Esophagus (tissue), 2 donors: ENCODE measurements around the gene ADCY4. TPM values are rescaled to one million over a fixed set of nuclear protein-coding genes. Genes with fewer than 3 reads are reported as not detected.
"Not testable (repeated sequence)": the region's sequence is repeated elsewhere in the genome, so short reads cannot be mapped to it uniquely, and the experiment has no call there.

Source experiments
- H3K27ac ChIP-seq, 2 donors: one replicate each; pipeline ENCODE4 v1.5.1; 2013; ENCODE audit warnings: low read depth in 2 of 2, mild to moderate bottlenecking in 2 of 2, inconsistent platforms in 1 of 2, low read length in 1 of 2, moderate library complexity in 1 of 2
- H3K27me3 ChIP-seq, 2 donors: one replicate each; pipeline ENCODE4 v1.6.1; 2013; ENCODE audit warnings: low read length in 2 of 2, control low read depth in 1 of 2, mild to moderate bottlenecking in 1 of 2; ENCODE audit not compliant: insufficient read depth in 2 of 2, control insufficient read depth in 1 of 2
- H3K36me3 ChIP-seq, 2 donors: one replicate each; pipeline ENCODE4 v1.6.1; 2013; ENCODE audit warnings: low read length in 1 of 2; ENCODE audit not compliant: control insufficient read depth in 2 of 2, insufficient read depth in 2 of 2
- H3K4me1 ChIP-seq, 2 donors: one replicate each; pipeline ENCODE4 v1.6.1; 2013; ENCODE audit warnings: low read length in 1 of 2; ENCODE audit not compliant: control insufficient read depth in 2 of 2, insufficient read depth in 2 of 2
- H3K4me3 ChIP-seq, 2 donors: one replicate each; pipeline ENCODE4 v1.5.1; 2013; ENCODE audit warnings: low read length in 2 of 2, mild to moderate bottlenecking in 2 of 2, low read depth in 1 of 2, moderate library complexity in 1 of 2
- H3K9me3 ChIP-seq, 2 donors: one replicate each; pipeline ENCODE4 v1.6.1; 2013; ENCODE audit warnings: mild to moderate bottlenecking in 2 of 2, low read depth in 1 of 2, low read length in 1 of 2, moderate library complexity in 1 of 2; ENCODE audit not compliant: control insufficient read depth in 2 of 2, insufficient read depth in 1 of 2
- WGBS, 2 donors: extraction: QIAGEN DNeasy Blood & Tissue Kit; methylation state at CpG; one replicate each; pipeline ENCODE4 v1.1.7; 2013; 5-methylcytosine and 5-hydroxymethylcytosine counted together
- polyA plus RNA-seq, 2 donors: library from polyadenylated mRNA; stranded (reverse); fragments of 200-250 nt; gene quantifications; one replicate each; pipeline ENCODE4 v1.2.3, GENCODE V29; 2013
- donor health status: healthy with polysubstance abuse.
- donor health status: Bipolar disorder and iron deficiency.

The ADCY4 gene
- polyA plus RNA-seq, 2 donors, result 10.2 to 23.3 TPM

DNA sequence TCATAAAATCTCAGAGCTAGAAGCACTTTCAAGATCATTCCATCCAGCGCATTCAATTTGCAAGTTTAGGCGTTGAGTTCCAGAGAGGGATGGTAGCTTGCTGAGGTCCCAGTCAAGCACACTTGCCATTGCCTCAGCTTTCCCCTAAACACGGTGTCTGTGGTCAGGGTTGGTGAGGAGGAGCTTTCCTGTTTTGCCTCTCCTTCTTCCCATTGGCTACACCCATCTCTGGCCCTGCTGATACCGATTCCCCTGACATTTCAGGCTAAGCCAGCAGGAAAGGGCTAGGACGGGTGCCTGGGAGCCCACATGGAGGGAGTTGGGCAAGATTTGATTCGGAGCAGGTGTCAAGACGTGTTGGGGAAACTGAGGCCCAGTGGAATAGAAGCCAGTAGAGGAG, 42.3 kb upstream of the ADCY4 start:
- no peak overlapping the region for H3K4me3 ChIP-seq
- WGBS, 2 donors, result 84 to 85% methylated on average over 7 of the region's 7 CpGs
- peaks cover 3 to 9% of the 10 kb centered on the region in 2 donors for H3K4me1 ChIP-seq
- H3K36me3 ChIP-seq, result peaks cover 0 to 2% of the 10 kb centered on the region in 2 donors
- H3K27ac ChIP-seq, result no peak overlapping the region
- no peaks in the 10 kb centered on the region for H3K27me3 ChIP-seq
- no peaks in the 10 kb centered on the region for H3K9me3 ChIP-seq

DNA sequence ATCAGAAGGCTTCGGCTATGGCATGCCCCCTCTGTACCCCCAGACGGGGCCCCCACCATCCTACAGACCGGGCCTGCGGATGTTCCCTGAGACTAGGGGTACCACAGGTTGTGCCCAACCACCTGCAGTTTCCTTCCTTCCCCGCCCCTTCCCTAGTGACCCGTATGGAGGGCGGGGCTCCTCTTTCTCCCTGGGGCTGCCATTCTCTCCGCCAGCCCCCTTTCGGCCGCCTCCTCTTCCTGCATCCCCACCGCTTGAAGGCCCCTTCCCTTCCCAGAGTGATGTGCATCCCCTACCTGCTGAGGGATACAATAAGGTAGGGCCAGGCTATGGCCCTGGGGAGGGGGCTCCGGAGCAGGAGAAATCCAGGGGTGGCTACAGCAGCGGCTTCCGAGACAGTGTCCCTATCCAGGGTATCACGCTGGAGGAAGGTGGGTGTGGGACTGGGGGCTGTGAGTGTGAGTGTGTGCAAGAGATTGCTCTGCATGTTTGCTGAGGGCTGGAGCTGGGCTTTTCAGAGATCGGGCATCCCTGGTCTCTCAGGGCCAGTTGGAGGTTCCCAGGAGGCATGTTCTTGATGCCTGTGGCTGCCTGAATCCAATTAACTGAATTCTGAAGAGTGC, 41.7 kb upstream of the ADCY4 start:
- peaks cover 3 to 9% of the 10 kb centered on the region in 2 donors for H3K4me1 ChIP-seq
- H3K9me3 ChIP-seq, result no peaks in the 10 kb centered on the region
- H3K27me3 ChIP-seq, result no peaks in the 10 kb centered on the region
- H3K36me3 ChIP-seq, result peaks cover 0 to 2% of the 10 kb centered on the region in 2 donors
- WGBS, 2 donors, result 75 to 79% methylated on average over 16 of the region's 16 CpGs
- no peak overlapping the region for H3K27ac ChIP-seq
- H3K4me3 ChIP-seq, result no peak overlapping the region

DNA sequence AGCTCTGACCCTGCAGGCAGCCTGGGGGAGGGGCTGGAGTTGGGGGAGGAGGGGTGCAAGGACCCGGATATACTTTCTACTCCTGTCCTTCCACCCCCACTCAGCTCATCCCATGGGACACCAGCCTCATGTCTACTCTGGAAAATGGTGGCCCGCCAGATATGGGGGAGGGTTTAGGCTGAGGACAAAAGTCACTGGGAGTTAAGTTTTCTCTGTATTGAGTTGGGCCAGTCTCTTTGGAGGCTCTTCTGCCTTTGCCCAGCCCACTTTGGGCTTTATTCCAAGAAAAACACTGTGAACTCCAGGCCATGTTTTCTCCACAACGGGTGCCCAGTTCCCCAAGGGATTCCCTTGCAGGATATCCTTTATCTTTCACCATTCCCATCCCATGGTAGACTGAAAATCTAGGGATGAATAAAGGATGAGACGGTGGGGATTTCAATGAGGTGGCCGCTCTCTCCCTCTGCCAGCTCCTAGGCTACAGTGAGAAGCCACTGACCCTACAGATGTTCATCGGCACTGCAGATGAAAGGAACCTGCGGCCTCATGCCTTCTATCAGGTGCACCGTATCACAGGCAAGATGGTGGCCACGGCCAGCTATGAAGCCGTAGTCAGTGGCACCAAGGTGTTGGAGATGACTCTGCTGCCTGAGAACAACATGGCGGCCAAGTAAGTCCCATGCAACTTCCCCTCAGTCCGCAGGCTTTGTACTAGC, 38.0 kb upstream of the ADCY4 start:
- peaks cover 0 to 2% of the 10 kb centered on the region in 2 donors for H3K36me3 ChIP-seq
- no peak overlapping the region for H3K27ac ChIP-seq
- peaks cover 3 to 11% of the 10 kb centered on the region in 2 donors for H3K4me1 ChIP-seq
- peaks cover 0 to 1% of the 10 kb centered on the region in 2 donors for H3K27me3 ChIP-seq
- WGBS, 2 donors, result 80 to 84% methylated on average over 12 of the region's 12 CpGs
- H3K9me3 ChIP-seq, result no peaks in the 10 kb centered on the region
- H3K4me3 ChIP-seq, result no peak overlapping the region

DNA sequence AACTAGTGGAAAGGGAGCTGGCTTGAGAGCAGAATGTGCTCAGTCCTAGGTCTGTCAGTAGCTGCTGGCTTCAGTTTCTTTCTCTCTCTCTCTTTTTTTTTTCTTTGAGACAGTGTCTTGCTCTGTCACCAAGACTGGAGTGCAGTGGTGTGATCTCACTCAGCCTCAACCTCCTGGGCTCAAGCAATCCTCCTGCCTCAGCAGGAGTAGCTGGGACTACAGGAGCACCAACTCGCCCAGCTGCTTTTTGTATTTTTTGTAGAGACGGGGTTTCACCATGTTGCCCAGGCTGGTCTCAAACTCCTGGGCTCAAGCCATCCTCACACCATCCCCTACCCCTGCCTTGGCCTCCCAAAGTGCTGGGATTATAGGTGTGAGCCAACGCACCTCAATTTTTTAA, 36.7 kb upstream of the ADCY4 start:
- H3K4me1 ChIP-seq, result peaks cover 3 to 13% of the 10 kb centered on the region in 2 donors
- H3K4me3 ChIP-seq, H3K36me3 ChIP-seq, H3K27ac ChIP-seq, H3K9me3 ChIP-seq, H3K27me3 ChIP-seq: not testable (repeated sequence)
- 81 to 85% methylated on average over 3 of the region's 3 CpGs for WGBS, 2 donors

DNA sequence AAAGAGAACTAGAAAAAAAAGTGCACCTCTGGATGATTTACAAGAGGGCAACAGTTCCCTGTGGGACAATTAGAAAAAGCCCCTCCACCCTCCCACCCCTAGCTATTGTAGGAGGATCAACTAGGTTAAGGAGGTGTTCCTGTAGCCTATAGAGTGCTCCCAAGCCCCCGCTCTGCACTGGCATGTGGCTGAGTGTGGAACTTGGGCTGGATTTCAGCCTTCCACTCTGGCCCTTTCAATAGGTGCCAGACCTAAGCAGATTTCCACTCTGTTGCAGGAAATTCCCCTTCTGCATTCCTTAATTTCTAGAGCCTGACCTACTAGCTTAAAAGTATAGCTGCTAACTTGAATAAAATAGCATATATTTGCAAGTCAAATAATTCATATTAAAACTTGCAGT, 35.9 kb upstream of the ADCY4 start:
- WGBS, 2 donors, result 58 to 65% methylated on average over 1 of the region's 1 CpG
- no peak overlapping the region for H3K4me3 ChIP-seq
- no peaks in the 10 kb centered on the region for H3K36me3 ChIP-seq
- H3K27me3 ChIP-seq, result peaks cover 0 to 2% of the 10 kb centered on the region in 2 donors
- no peaks in the 10 kb centered on the region for H3K9me3 ChIP-seq
- no peak overlapping the region for H3K27ac ChIP-seq
- peaks cover 0 to 13% of the 10 kb centered on the region in 2 donors for H3K4me1 ChIP-seq

DNA sequence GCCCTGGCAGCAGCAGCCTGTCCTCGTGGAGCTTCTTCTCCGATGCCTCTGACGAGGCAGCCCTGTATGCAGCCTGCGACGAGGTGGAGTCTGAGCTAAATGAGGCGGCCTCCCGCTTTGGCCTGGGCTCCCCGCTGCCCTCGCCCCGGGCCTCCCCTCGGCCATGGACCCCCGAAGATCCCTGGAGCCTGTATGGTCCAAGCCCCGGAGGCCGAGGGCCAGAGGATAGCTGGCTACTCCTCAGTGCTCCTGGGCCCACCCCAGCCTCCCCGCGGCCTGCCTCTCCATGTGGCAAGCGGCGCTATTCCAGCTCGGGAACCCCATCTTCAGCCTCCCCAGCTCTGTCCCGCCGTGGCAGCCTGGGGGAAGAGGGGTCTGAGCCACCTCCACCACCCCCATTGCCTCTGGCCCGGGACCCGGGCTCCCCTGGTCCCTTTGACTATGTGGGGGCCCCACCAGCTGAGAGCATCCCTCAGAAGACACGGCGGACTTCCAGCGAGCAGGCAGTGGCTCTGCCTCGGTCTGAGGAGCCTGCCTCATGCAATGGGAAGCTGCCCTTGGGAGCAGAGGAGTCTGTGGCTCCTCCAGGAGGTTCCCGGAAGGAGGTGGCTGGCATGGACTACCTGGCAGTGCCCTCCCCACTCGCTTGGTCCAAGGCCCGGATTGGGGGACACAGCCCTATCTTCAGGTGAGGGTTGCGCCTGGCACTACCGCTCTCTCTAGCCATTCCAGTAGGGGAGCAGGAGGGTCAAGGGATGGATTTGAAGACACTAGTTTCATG, 35.2 kb upstream of the ADCY4 start:
- peak overlapping the region in 1 of 2 donors; percentile 42 for H3K27ac ChIP-seq
- H3K4me3 ChIP-seq, result no peak overlapping the region
- peaks cover 0 to 2% of the 10 kb centered on the region in 2 donors for H3K27me3 ChIP-seq
- peaks cover 0 to 13% of the 10 kb centered on the region in 2 donors for H3K4me1 ChIP-seq
- no peaks in the 10 kb centered on the region for H3K9me3 ChIP-seq
- H3K36me3 ChIP-seq, result no peaks in the 10 kb centered on the region
- WGBS, 2 donors, result 75 to 79% methylated on average over 32 of the region's 32 CpGs

DNA sequence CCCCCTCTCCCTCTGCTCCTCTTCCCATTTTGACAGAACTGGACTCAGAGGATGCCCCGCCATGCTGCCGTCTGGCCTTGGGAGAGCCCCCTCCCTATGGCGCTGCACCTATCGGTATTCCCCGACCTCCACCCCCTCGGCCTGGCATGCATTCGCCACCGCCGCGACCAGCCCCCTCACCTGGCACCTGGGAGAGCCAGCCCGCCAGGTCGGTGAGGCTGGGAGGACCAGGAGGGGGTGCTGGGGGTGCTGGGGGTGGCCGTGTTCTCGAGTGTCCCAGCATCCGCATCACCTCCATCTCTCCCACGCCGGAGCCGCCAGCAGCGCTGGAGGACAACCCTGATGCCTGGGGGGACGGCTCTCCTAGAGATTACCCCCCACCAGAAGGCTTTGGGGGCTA, 34.6 kb upstream of the ADCY4 start:
- 82 to 88% methylated on average over 20 of the region's 20 CpGs for WGBS, 2 donors
- Histone ChIP-seq H3K4me3 (no peak overlapping the region), H3K27ac (peak overlapping the region in 1 of 2 donors; percentile 88), H3K27me3 (peaks cover 0 to 2% of the 10 kb centered on the region in 2 donors), H3K4me1 (peaks cover 0 to 13% of the 10 kb centered on the region in 2 donors), H3K9me3 (no peaks in the 10 kb centered on the region), H3K36me3 (no peaks in the 10 kb centered on the region)

DNA sequence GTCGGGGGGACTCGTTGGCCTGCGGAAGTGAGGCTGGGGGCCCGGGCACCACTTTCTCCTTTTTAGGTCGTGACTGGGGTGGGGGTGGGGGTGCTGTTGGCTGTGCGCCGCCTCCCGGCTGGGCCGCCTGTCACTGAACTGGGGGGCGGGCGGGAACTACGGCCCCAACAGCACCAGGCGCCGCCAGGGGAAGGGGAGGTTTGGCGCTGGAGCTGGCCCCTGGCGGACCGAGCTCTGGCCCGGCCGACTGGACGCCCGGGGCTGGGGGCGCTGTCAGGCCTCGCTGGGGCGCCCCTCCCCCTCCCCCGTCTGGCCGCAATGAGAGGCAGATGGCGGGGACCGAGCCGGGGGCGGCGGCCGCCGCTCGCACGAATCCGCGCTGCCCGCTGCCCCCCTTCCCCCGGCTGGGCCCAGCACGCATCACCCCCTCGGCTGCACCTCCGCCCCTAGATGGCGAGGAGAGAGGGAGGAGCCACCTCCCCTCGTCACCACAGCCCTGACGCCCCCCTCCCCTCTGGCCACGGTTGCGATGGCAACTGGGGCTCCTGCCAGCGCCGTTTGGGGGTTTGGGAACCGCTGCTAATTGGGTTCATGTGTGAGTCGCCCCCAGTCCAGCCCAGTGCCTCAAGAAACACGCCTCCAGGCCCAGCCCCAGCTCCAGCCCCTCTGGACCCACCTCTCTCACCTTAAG, 33.8 kb upstream of the ADCY4 start:
- Histone ChIP-seq H3K9me3 (no peaks in the 10 kb centered on the region), H3K27ac (peak overlapping the region; percentile 87 to 88), H3K27me3 (peaks cover 0 to 2% of the 10 kb centered on the region in 2 donors), H3K4me1 (peaks cover 0 to 13% of the 10 kb centered on the region in 2 donors), H3K36me3 (no peaks in the 10 kb centered on the region), H3K4me3 (peak overlapping the region; percentile 46)
- WGBS, 2 donors, result 3 to 7% methylated on average over 21 to 52 of the region's 52 CpGs

DNA sequence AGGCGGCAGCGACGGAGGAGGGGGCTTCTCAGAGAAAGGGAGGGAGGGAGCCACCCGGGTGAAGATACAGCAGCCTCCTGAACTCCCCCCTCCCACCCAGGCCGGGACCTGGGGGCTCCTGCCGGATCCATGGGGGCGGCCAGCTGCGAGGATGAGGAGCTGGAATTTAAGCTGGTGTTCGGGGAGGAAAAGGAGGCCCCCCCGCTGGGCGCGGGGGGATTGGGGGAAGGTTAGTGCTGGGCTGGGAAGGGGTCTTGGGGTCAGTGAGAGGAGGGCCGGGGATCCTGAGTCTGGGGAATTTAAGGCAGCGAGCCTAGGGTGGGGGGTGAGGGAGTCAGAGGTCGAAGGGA, 33.3 kb upstream of the ADCY4 start:
- no peaks in the 10 kb centered on the region for H3K9me3 ChIP-seq
- peak overlapping the region; percentile 87 to 88 for H3K27ac ChIP-seq
- H3K4me3 ChIP-seq, result peak overlapping the region; percentile 46
- peaks cover 0 to 13% of the 10 kb centered on the region in 2 donors for H3K4me1 ChIP-seq
- no peaks in the 10 kb centered on the region for H3K36me3 ChIP-seq
- H3K27me3 ChIP-seq, result peaks cover 0 to 2% of the 10 kb centered on the region in 2 donors
- WGBS, 2 donors, result 3 to 5% methylated on average over 14 to 15 of the region's 15 CpGs
